H1 (cell line): ENCODE measurements around the gene MEMO1. TPM values are rescaled to one million over a fixed set of nuclear protein-coding genes. Genes with fewer than 3 reads are reported as not detected.
"Not testable (repeated sequence)": the region's sequence is repeated elsewhere in the genome, so short reads cannot be mapped to it uniquely, and the experiment has no call there.

ENCODE experiments used
- CTCF ChIA-PET: fragments of 300-600 bp; sonication (Branson Sonifier 250); formaldehyde crosslinking; loops from one replicate; lab custom pipeline; 2021; ENCODE audit not compliant: partially characterized antibody; lab: Charles Lee
- POLR2A ChIA-PET: fragments of 300-600 bp; sonication (Branson Sonifier 250); formaldehyde crosslinking; loops from one replicate; lab custom pipeline; 2021; ENCODE audit warnings: inconsistent platforms; ENCODE audit not compliant: partially characterized antibody; lab: Charles Lee
- DNase-seq, 2 experiments: peaks; one replicate each; pipeline versions ENCODE4 v3.0.0 to v3.0.0-alpha.2; 2010 to 2022; ENCODE audit warnings: low spot score in 2 of 2, low read depth in 1 of 2, mixed read lengths in 1 of 2
- FAIRE-seq: peaks from 2 replicates; lab custom pipeline; 2011; peaks lifted over from hg19 to GRCh38; lab: Jason Lieb, UNC
- H2AFZ ChIP-seq: 2 replicates; pipeline ENCODE4 v1.8.1; 2012; ENCODE audit warnings: low read length, inconsistent platforms
- H2AK5ac ChIP-seq: 2 replicates; pipeline ENCODE4 v1.6.1; 2013; ENCODE audit warnings: low read depth, low read length
- H2BK120ac ChIP-seq: replicated peaks from 2 replicates; pipeline ENCODE3; 2013; ENCODE audit warnings: low read depth, low read length, inconsistent platforms
- H2BK12ac ChIP-seq: 2 replicates; pipeline ENCODE4 v1.6.1; 2013; ENCODE audit warnings: low read depth, low read length
- H2BK15ac ChIP-seq: 2 replicates; pipeline ENCODE4 v1.6.1; 2013; ENCODE audit warnings: low read length
- H2BK20ac ChIP-seq: 2 replicates; pipeline ENCODE4 v1.6.1; 2013; ENCODE audit warnings: low read length
- H2BK5ac ChIP-seq: 2 replicates; pipeline ENCODE4 v1.6.1; 2013; ENCODE audit warnings: low read depth, low read length
- H3K14ac ChIP-seq: 2 replicates; pipeline ENCODE4 v1.6.1; 2013; ENCODE audit warnings: inconsistent platforms; ENCODE audit not compliant: insufficient read length
- H3K18ac ChIP-seq: 2 replicates; pipeline ENCODE4 v1.6.1; 2013; ENCODE audit warnings: low read length; ENCODE audit errors: extremely low read depth
- H3K23ac ChIP-seq: 2 replicates; pipeline ENCODE4 v1.6.1; 2013; ENCODE audit warnings: inconsistent platforms; ENCODE audit not compliant: insufficient read length
- H3K23me2 ChIP-seq: 2 replicates; pipeline ENCODE4 v1.6.1; 2013; ENCODE audit warnings: low read depth, low read length
- H3K27ac ChIP-seq: 2 replicates; pipeline ENCODE4 v1.6.1; 2011; ENCODE audit warnings: low read depth, low read length, inconsistent platforms
- H3K27me3 ChIP-seq, 4 experiments: replicated peaks in 1 of 4; 1 replicate in 1 of 4; 2 replicates in 3 of 4; pipeline versions ENCODE4 v1.6.1 to v1.8.1; 2011 to 2013; ENCODE audit warnings: low read length in 3 of 4, mild to moderate bottlenecking in 3 of 4, inconsistent platforms in 2 of 4, mixed read lengths in 2 of 4, moderate library complexity in 1 of 4; ENCODE audit not compliant: control insufficient read depth in 3 of 4, insufficient read depth in 3 of 4; ENCODE audit errors: extremely low read depth in 1 of 4
- H3K36me3 ChIP-seq, 4 experiments: 2 replicates each; pipeline versions ENCODE4 v1.6.1 to v1.8.1; 2011 to 2013; ENCODE audit warnings: mild to moderate bottlenecking in 4 of 4, low read length in 3 of 4, moderate library complexity in 2 of 4, control low read depth in 1 of 4, inconsistent platforms in 1 of 4; ENCODE audit not compliant: insufficient read depth in 4 of 4, control insufficient read depth in 2 of 4
- H3K4ac ChIP-seq: replicated peaks from 2 replicates; pipeline ENCODE3; 2013; ENCODE audit warnings: low read length, low read depth, mixed read lengths, inconsistent platforms; ENCODE audit not compliant: insufficient read length
- H3K4me1 ChIP-seq, 4 experiments: replicated peaks in 1 of 4; 1 replicate in 1 of 4; 2 replicates in 3 of 4; pipeline versions ENCODE4 v1.6.1 to v1.8.1; 2011 to 2013; ENCODE audit warnings: low read length in 3 of 4, inconsistent platforms in 2 of 4, mixed read lengths in 1 of 4; ENCODE audit not compliant: insufficient read depth in 4 of 4, control insufficient read depth in 3 of 4
- H3K4me2 ChIP-seq, 2 experiments: 2 replicates each; pipeline versions ENCODE4 v1.6.1 to v1.8.1; 2011 to 2013; ENCODE audit warnings: low read depth in 2 of 2, low read length in 2 of 2, control low read depth in 1 of 2, inconsistent platforms in 1 of 2, mild to moderate bottlenecking in 1 of 2; ENCODE audit not compliant: insufficient read depth in 1 of 2
- H3K4me3 ChIP-seq, 4 experiments: fragments of 200-600, 300-600 bp in 1 of 4; sonication (generic), shearing (Covaris generic), sonication (Bioruptor Twin) in 1 of 4; 2 replicates each; pipeline versions ENCODE4 v1.5.1 to v1.8.1; 2011 to 2016; ENCODE audit warnings: low read length in 4 of 4, low read depth in 3 of 4, control low read depth in 2 of 4, inconsistent platforms in 2 of 4, mild to moderate bottlenecking in 2 of 4, mixed read lengths in 1 of 4, moderate library complexity in 1 of 4; ENCODE audit not compliant: insufficient read depth in 2 of 4; ENCODE audit errors: extremely low read depth in 1 of 4
- H3K56ac ChIP-seq: replicated peaks from 2 replicates; pipeline ENCODE3; 2013; ENCODE audit warnings: low read depth, mild to moderate bottlenecking, mixed read lengths, low read length, inconsistent platforms; ENCODE audit not compliant: insufficient read length
- H3K79me1 ChIP-seq: 2 replicates; pipeline ENCODE4 v1.6.1; 2013; ENCODE audit warnings: low read depth, low read length, control low read depth
- H3K79me2 ChIP-seq, 2 experiments: 2 replicates each; pipeline versions ENCODE4 v1.6.1 to v1.8.1; 2012 to 2013; ENCODE audit warnings: low read length in 2 of 2, mild to moderate bottlenecking in 2 of 2, inconsistent platforms in 1 of 2; ENCODE audit not compliant: insufficient read depth in 2 of 2, control insufficient read depth in 1 of 2
- H3K9ac ChIP-seq, 4 experiments: replicated peaks in 1 of 4; 1 replicate in 1 of 4; 2 replicates in 3 of 4; pipeline versions ENCODE4 v1.6.1 to v1.8.1; 2011 to 2013; ENCODE audit warnings: low read depth in 3 of 4, low read length in 3 of 4, control low read depth in 2 of 4, mild to moderate bottlenecking in 2 of 4, moderate library complexity in 2 of 4, inconsistent platforms in 1 of 4; ENCODE audit errors: extremely low read depth in 1 of 4
- H3K9me3 ChIP-seq, 2 experiments: 2 replicates each; pipeline versions ENCODE4 v1.6.1 to v1.8.1; 2012 to 2013; ENCODE audit warnings: mild to moderate bottlenecking in 2 of 2, moderate library complexity in 2 of 2, control low read depth in 1 of 2, inconsistent platforms in 1 of 2, low read depth in 1 of 2, low read length in 1 of 2, mixed read lengths in 1 of 2; ENCODE audit not compliant: insufficient read depth in 2 of 2
- H4K20me1 ChIP-seq, 2 experiments: replicated peaks in 1 of 2; 2 replicates each; pipeline versions ENCODE3 to v1.8.1; 2011 to 2013; ENCODE audit warnings: inconsistent platforms in 2 of 2, low read length in 2 of 2, mild to moderate bottlenecking in 1 of 2; ENCODE audit not compliant: insufficient read depth in 2 of 2, control insufficient read depth in 1 of 2
- H4K5ac ChIP-seq: 2 replicates; pipeline ENCODE4 v1.6.1; 2013; ENCODE audit warnings: low read length, low read depth, mixed read lengths, inconsistent platforms; ENCODE audit not compliant: insufficient read length
- H4K8ac ChIP-seq: 2 replicates; pipeline ENCODE4 v1.8.0; 2013; ENCODE audit warnings: mild to moderate bottlenecking, moderate library complexity, low read length, inconsistent platforms; ENCODE audit not compliant: insufficient read depth; ENCODE audit errors: extremely low read depth
- H4K91ac ChIP-seq: replicated peaks from 2 replicates; pipeline ENCODE3; 2013; ENCODE audit warnings: low read length, mixed read lengths, inconsistent platforms; ENCODE audit not compliant: insufficient read length
- WGBS, 2 experiments: shearing (Covaris generic) in 1 of 2; methylation state at CpG; one replicate each; pipeline versions ENCODE4 v1.1.6 to v1.1.7; 2013 to 2015; ENCODE audit warnings: low lambda C conversion rate in 2 of 2, mixed read lengths in 2 of 2, inconsistent platforms in 1 of 2, low coverage in 1 of 2, missing lambda C conversion rate in 1 of 2; ENCODE audit not compliant: insufficient replicate concordance in 2 of 2, insufficient coverage in 1 of 2, insufficient read length in 1 of 2; ENCODE audit errors: extremely low coverage in 1 of 2, missing lambda C conversion rate in 1 of 2; 5-methylcytosine and 5-hydroxymethylcytosine counted together
- polyA plus RNA-seq, 7 experiments: library from polyadenylated mRNA; depleted of rRNA in 3 of 7; stranded (reverse) in 5 of 7; unstranded in 2 of 7; fragments of >200 nt in 5 of 7; fragments of 200-250 nt in 2 of 7; gene quantifications; 1 replicate in 5 of 7; 2 replicates in 1 of 7; 4 replicates in 1 of 7; pipeline versions ENCODE4 v1.2.1 to v1.2.3, GENCODE V29; 2011 to 2013; ENCODE audit warnings: missing spikeins in 2 of 7, mixed read lengths in 2 of 7
- total RNA-seq: library from RNA; stranded (reverse); fragmentation: NEBNext Ultra II Directional; extraction: Animal tissue kit (Norgen Biotek cat#: 25700); gene quantifications from 2 replicates; pipeline ENCODE4 v1.2.1, GENCODE V29; 2021

Gene MEMO1
- total and polyA plus RNA-seq, 2 of the 8 experiments (the other 6 are each of a cell fraction or from before 2014, with no cell fraction given) = 26.9 to 54.7 TPM

- 93% methylated on average over 3 of the region's 3 CpGs; no CpG with 5 or more reads in 1 of the 2 experiments for WGBS, 2 experiments
- H2BK120ac ChIP-seq, H3K9ac ChIP-seq, H2AK5ac ChIP-seq, H3K18ac ChIP-seq, H3K4ac ChIP-seq, H2BK5ac ChIP-seq, H3K79me1 ChIP-seq, H3K36me3 ChIP-seq, H4K5ac ChIP-seq, H4K20me1 ChIP-seq, DNase-seq, H2BK15ac ChIP-seq, H3K14ac ChIP-seq, H3K23ac ChIP-seq, FAIRE-seq, H3K27me3 ChIP-seq, H3K56ac ChIP-seq, H3K23me2 ChIP-seq, H2BK12ac ChIP-seq, H3K4me2 ChIP-seq, H2BK20ac ChIP-seq, H3K27ac ChIP-seq, H3K9me3 ChIP-seq, H3K4me3 ChIP-seq, H3K79me2 ChIP-seq, H4K8ac ChIP-seq, H3K4me1 ChIP-seq, H4K91ac ChIP-seq, H2AFZ ChIP-seq: not testable (repeated sequence)
- ChIA-PET CTCF (interaction anchor here (1.3 kb wide), 1 partner anchor 9 kb away, joined by 3 read pairs; the partner anchor contains the start of gene SPAST), POLR2A (interaction anchor here (1.2 kb wide), 1 partner anchor 15 kb away, joined by 6 read pairs; the partner anchor contains the start of gene DPY30)
These were observed 43.8 kb upstream of the MEMO1 start for GRCh38 chr2:32054583-32054982.
